ENCODE data around the gene SMAD1.

SMAD1 gene

DNA sequence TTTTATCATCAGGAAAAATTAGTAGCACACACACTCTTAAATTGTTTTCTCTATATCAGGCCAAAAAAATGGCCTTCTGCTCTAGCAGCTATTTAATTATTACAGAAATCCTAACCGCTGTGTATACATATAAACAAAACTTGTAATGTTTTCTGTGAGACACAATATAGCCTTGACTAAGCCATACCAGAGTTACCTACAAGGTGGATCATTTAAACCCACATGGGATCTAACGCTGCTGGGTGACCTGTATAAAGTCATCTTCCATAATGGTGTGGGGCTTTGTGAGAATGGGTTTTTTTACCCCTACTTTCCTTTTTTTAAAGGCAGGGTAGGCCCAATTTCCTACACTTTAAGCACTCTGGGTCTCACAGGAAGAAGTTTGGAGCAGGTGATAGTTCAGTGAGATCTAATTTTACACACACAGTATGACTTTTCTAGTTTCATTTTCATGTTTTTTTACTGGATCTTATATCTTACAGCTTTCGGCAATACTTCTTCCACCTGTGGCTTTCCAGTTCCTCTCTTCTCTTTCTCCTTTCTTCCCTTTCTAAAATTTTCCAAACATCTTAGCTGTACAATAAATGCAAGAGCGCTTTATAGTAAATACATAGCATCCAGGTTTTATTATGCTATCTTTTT, 70.6 kb downstream of the SMAD1 start:
- H3K36me3 ChIP-seq (replicated peaks; ENCODE audit: insufficient read depth, low read length): no peaks in the 10 kb centered on the region
- peak overlapping the region; percentile 28 for H3K4me3 ChIP-seq (ENCODE audit: low read length)
- peaks cover 22% of the 10 kb centered on the region for H3K4me1 ChIP-seq (ENCODE audit: low read length)
- no peaks in the 10 kb centered on the region for H3K79me2 ChIP-seq (ENCODE audit: low read length)
- H3K27me3 ChIP-seq (replicated peaks; ENCODE audit: insufficient read depth, low read length): no peaks in the 10 kb centered on the region
- H3F3A ChIP-seq (ENCODE audit: insufficient read depth, low read length): peaks cover 19% of the 10 kb centered on the region
- peak; percentile 71 for DNase-seq
- H4K20me1 ChIP-seq (ENCODE audit: insufficient read depth, low read length): no peaks in the 10 kb centered on the region
- peak overlapping the region; percentile 29 for H3K9ac ChIP-seq (ENCODE audit: low read length)
- H2AFZ ChIP-seq (ENCODE audit: low read length): peak overlapping the region; percentile 45
- TF ChIP-seq EZH2phosphoT487 (IDR thresholded peaks at IDR 0.05; ENCODE audit: low read length): no peak
- no peak for TF ChIP-seq EZH2 (optimal IDR thresholded peaks at IDR 0.05; ENCODE audit: low read depth, low read length)
- TF ChIP-seq, protein P1, sequence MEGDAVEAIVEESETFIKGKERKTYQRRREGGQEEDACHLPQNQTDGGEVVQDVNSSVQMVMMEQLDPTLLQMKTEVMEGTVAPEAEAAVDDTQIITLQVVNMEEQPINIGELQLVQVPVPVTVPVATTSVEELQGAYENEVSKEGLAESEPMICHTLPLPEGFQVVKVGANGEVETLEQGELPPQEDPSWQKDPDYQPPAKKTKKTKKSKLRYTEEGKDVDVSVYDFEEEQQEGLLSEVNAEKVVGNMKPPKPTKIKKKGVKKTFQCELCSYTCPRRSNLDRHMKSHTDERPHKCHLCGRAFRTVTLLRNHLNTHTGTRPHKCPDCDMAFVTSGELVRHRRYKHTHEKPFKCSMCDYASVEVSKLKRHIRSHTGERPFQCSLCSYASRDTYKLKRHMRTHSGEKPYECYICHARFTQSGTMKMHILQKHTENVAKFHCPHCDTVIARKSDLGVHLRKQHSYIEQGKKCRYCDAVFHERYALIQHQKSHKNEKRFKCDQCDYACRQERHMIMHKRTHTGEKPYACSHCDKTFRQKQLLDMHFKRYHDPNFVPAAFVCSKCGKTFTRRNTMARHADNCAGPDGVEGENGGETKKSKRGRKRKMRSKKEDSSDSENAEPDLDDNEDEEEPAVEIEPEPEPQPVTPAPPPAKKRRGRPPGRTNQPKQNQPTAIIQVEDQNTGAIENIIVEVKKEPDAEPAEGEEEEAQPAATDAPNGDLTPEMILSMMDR (IDR thresholded peaks at IDR 0.05; ENCODE audit: low read length): no peak
- H3K27ac ChIP-seq (ENCODE audit: low read length): peak overlapping the region; percentile 86
- H3K9me3 ChIP-seq (replicated peaks; ENCODE audit: insufficient read depth, low read length): no peaks in the 10 kb centered on the region
- no peaks in the 10 kb centered on the region for H3K9me2 ChIP-seq (replicated peaks; ENCODE audit: insufficient read depth, low read length)
- peak overlapping the region; percentile 64 for H3K4me2 ChIP-seq (ENCODE audit: low read depth, low read length)

DNA sequence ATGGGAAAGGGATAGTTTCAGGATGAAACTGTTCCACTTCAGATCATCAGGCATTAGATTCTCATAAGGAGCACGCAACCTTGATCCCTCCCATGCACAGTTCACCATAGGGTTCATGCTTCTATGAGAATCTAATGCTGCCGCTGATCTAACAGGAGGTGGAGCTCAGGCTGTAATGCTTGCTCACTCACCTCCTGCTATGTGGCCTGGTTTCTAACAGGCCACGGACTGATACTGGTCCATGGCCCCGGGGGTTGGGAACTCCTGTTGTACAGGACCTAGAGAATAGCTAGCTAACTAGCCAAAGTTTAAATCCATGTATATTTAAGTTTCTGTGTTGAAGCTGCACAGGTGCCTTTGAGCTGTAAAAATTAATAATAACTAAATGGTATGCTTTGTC, 71.7 kb downstream of the SMAD1 start:
- Histone ChIP-seq H3K4me3 (ENCODE audit: low read length) (no peak overlapping the region), H3K9me3 (replicated peaks; ENCODE audit: insufficient read depth, low read length) (no peaks in the 10 kb centered on the region), H3K79me2 (ENCODE audit: low read length) (no peaks in the 10 kb centered on the region), H4K20me1 (ENCODE audit: insufficient read depth, low read length) (no peaks in the 10 kb centered on the region), H3K9me2 (replicated peaks; ENCODE audit: insufficient read depth, low read length) (no peaks in the 10 kb centered on the region), H3K4me1 (ENCODE audit: low read length) (peaks cover 22% of the 10 kb centered on the region), H3K9ac (ENCODE audit: low read length) (no peak overlapping the region), H3K27ac (ENCODE audit: low read length) (peak overlapping the region; percentile 86; the same call in 1 of the 2 replicates), H3K4me2 (ENCODE audit: low read depth, low read length) (no peak overlapping the region), H3K36me3 (replicated peaks; ENCODE audit: insufficient read depth, low read length) (no peaks in the 10 kb centered on the region), H2AFZ (ENCODE audit: low read length) (no peak overlapping the region), H3K27me3 (replicated peaks; ENCODE audit: insufficient read depth, low read length) (no peaks in the 10 kb centered on the region), H3F3A (ENCODE audit: insufficient read depth, low read length) (peaks cover 19% of the 10 kb centered on the region)
- no peak for DNase-seq
- TF ChIP-seq EZH2phosphoT487 (IDR thresholded peaks at IDR 0.05; ENCODE audit: low read length) (no peak), EZH2 (optimal IDR thresholded peaks at IDR 0.05; ENCODE audit: low read depth, low read length) (no peak)
- TF ChIP-seq, protein P1 (IDR thresholded peaks at IDR 0.05; ENCODE audit: low read length): no peak

DNA sequence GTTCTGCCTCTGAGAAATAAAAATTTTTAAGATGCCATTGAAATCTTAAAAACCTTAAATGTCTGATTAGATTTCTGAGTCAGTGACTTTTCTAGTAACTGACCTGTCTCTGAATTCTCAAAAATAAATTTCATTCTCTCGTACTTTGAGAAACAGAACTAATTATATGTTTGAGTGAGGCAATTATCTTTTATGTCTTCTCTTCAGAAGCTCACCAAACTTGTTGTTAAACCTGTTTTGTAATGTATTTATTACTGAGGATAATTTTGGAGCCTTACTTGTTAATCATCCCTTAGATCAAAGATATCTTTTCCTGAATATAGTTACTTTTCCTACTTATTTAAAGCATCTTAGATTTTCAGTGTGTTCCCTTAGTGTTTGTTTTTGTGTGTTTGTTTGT, 73.0 kb downstream of the SMAD1 start:
- H4K20me1 ChIP-seq (ENCODE audit: insufficient read depth, low read length): no peaks in the 10 kb centered on the region
- no peak overlapping the region for H3K4me3 ChIP-seq (ENCODE audit: low read length)
- TF ChIP-seq EZH2phosphoT487 (IDR thresholded peaks at IDR 0.05; ENCODE audit: low read length): no peak
- TF ChIP-seq EZH2 (optimal IDR thresholded peaks at IDR 0.05; ENCODE audit: low read depth, low read length): no peak
- TF ChIP-seq, protein P1 (IDR thresholded peaks at IDR 0.05; ENCODE audit: low read length): no peak
- H3K36me3 ChIP-seq (replicated peaks; ENCODE audit: insufficient read depth, low read length): no peaks in the 10 kb centered on the region
- H3K27me3 ChIP-seq (replicated peaks; ENCODE audit: insufficient read depth, low read length): no peaks in the 10 kb centered on the region
- peaks cover 19% of the 10 kb centered on the region for H3F3A ChIP-seq (ENCODE audit: insufficient read depth, low read length)
- no peak overlapping the region for H3K4me2 ChIP-seq (ENCODE audit: low read depth, low read length)
- H3K9me3 ChIP-seq (replicated peaks; ENCODE audit: insufficient read depth, low read length): no peaks in the 10 kb centered on the region
- H3K9me2 ChIP-seq (replicated peaks; ENCODE audit: insufficient read depth, low read length): no peaks in the 10 kb centered on the region
- H3K9ac ChIP-seq (ENCODE audit: low read length): no peak overlapping the region
- no peak overlapping the region for H2AFZ ChIP-seq (ENCODE audit: low read length)
- no peak overlapping the region for H3K27ac ChIP-seq (ENCODE audit: low read length)
- peaks cover 22% of the 10 kb centered on the region for H3K4me1 ChIP-seq (ENCODE audit: low read length)
- H3K79me2 ChIP-seq (ENCODE audit: low read length): no peaks in the 10 kb centered on the region
- DNase-seq: no peak

All from MM.1S (cell line).